WERI-Rb-1 (cell line): ENCODE data around the gene SYNJ2.

Experiments
- DNase-seq: peaks from one replicate; pipeline ENCODE4 v3.0.0-alpha.2; 2020
- H3K27ac ChIP-seq: fragments of 250-450 bp; sonication (Bioruptor Pico); 2 replicates; pipeline ENCODE4 v1.5.1; 2020; ENCODE audit warnings: mild to moderate bottlenecking, moderate library complexity
- H3K27me3 ChIP-seq: fragments of 250-450 bp; sonication (Bioruptor Pico); 2 replicates; pipeline ENCODE4 v1.5.1; 2021; ENCODE audit warnings: mild to moderate bottlenecking, low read depth, moderate library complexity; ENCODE audit not compliant: insufficient read depth, severe bottlenecking
- H3K36me3 ChIP-seq: fragments of 250-450 bp; sonication (Bioruptor Pico); 2 replicates; pipeline ENCODE4 v1.5.1; 2020; ENCODE audit warnings: mild to moderate bottlenecking, moderate library complexity
- H3K4me3 ChIP-seq: 2 replicates; pipeline ENCODE4 v1.5.1; 2011; ENCODE audit warnings: low read depth, mild to moderate bottlenecking, control low read depth, low read length
- H3K9me3 ChIP-seq: fragments of 250-450 bp; sonication (Bioruptor Pico); 2 replicates; pipeline ENCODE4 v1.5.1; 2021; ENCODE audit warnings: mild to moderate bottlenecking, moderate library complexity; ENCODE audit not compliant: severe bottlenecking
- CTCF ChIP-seq: IDR thresholded peaks from 2 replicates; pipeline ENCODE4 v1.5.1; 2011; ENCODE audit warnings: low read depth, mild to moderate bottlenecking, control low read depth, inconsistent platforms, low read length

SYNJ2 gene

GRCh38 chr6:158037021-158037420 is 55.4 kb downstream of the SYNJ2 start:
- Histone ChIP-seq H3K27ac (no peak overlapping the region), H3K27me3 (no peaks in the 10 kb centered on the region), H3K9me3 (no peaks in the 10 kb centered on the region), H3K4me3 (no peak overlapping the region), H3K36me3 (peaks cover 8% of the 10 kb centered on the region)
- no peak for DNase-seq
- no peak for TF ChIP-seq CTCF

- H3K27ac ChIP-seq: no peak overlapping the region
- no peak for TF ChIP-seq CTCF
Observed at GRCh38 chr6:158037771-158038170, 56.1 kb downstream of the SYNJ2 start.

GRCh38 chr6:158038291-158039177 is 56.9 kb downstream of the SYNJ2 start:
- no peak for DNase-seq
- H3K27ac ChIP-seq: no peak overlapping the region
- no peaks in the 10 kb centered on the region for H3K9me3 ChIP-seq
- H3K36me3 ChIP-seq: peaks cover 6% of the 10 kb centered on the region
- no peak overlapping the region for H3K4me3 ChIP-seq
- no peaks in the 10 kb centered on the region for H3K27me3 ChIP-seq
- no peak for TF ChIP-seq CTCF

More at GRCh38 chr6:158037771-158038170, 56.1 kb downstream of the SYNJ2 start:
- Histone ChIP-seq H3K27me3 (no peaks in the 10 kb centered on the region), H3K36me3 (peaks cover 8% of the 10 kb centered on the region), H3K4me3 (no peak overlapping the region), H3K9me3 (no peaks in the 10 kb centered on the region)
- no peak for DNase-seq

GRCh38 chr6:158039178-158039557 is 57.5 kb downstream of the SYNJ2 start:
- Histone ChIP-seq H3K27ac (no peak overlapping the region), H3K36me3 (peaks cover 9% of the 10 kb centered on the region), H3K4me3 (no peak overlapping the region), H3K9me3 (no peaks in the 10 kb centered on the region), H3K27me3 (no peaks in the 10 kb centered on the region)
- DNase-seq: no peak
- no peak for TF ChIP-seq CTCF

- no peak for DNase-seq
- no peaks in the 10 kb centered on the region for H3K9me3 ChIP-seq
- H3K4me3 ChIP-seq: no peak overlapping the region
- H3K27me3 ChIP-seq: no peaks in the 10 kb centered on the region
- H3K27ac ChIP-seq: no peak overlapping the region
- H3K36me3 ChIP-seq: peaks cover 9% of the 10 kb centered on the region
- no peak for TF ChIP-seq CTCF
Observed at GRCh38 chr6:158039571-158040050, 57.9 kb downstream of the SYNJ2 start.
